Panc1 (cell line): ENCODE measurements around the gene APBB2.

ENCODE experiments used
- POLR2AphosphoS5 ChIP-seq: IDR thresholded peaks from 2 replicates; pipeline ENCODE4 v1.6.1; 2012; ENCODE audit warnings: mild to moderate bottlenecking, low read depth, low read length, moderate library complexity
- TF ChIP-seq, protein P1 (sequence below): fragments of 450-650 bp; IDR thresholded peaks from 2 replicates; pipeline ENCODE4 v1.5.1; 2017; ENCODE audit warnings: mild to moderate bottlenecking

DNA sequence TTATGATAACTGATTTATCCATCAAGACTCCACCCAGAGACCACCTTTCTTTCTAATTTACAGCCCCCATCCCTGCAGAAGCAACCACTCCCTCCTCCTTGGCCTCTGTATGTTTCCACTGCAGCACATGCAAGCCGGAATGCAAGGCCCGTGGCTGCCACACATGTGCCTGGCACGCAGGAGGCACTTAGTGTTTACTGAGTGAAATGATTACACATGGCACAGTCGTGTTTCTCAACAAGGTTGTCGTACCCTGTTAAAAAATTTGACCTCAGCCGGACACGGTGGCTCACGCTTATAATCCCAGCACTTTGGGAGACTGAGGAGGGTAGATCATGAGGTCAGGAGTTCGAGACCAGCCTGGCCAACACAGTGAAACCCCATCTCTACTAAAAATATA is 104.3 kb downstream of the APBB2 start:
- TF ChIP-seq, protein P1, sequence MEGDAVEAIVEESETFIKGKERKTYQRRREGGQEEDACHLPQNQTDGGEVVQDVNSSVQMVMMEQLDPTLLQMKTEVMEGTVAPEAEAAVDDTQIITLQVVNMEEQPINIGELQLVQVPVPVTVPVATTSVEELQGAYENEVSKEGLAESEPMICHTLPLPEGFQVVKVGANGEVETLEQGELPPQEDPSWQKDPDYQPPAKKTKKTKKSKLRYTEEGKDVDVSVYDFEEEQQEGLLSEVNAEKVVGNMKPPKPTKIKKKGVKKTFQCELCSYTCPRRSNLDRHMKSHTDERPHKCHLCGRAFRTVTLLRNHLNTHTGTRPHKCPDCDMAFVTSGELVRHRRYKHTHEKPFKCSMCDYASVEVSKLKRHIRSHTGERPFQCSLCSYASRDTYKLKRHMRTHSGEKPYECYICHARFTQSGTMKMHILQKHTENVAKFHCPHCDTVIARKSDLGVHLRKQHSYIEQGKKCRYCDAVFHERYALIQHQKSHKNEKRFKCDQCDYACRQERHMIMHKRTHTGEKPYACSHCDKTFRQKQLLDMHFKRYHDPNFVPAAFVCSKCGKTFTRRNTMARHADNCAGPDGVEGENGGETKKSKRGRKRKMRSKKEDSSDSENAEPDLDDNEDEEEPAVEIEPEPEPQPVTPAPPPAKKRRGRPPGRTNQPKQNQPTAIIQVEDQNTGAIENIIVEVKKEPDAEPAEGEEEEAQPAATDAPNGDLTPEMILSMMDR, result no peak
- TF ChIP-seq POLR2AphosphoS5, result no peak
